IMR-90 (cell line): Measurements from ENCODE around the gene TNIP2. TPM values are rescaled to one million over a fixed set of nuclear protein-coding genes. Genes with fewer than 3 reads are reported as not detected.

Experiments used
- ATAC-seq: fragments of 200-7000 bp; cut with Tn5 transposase; 2 replicates; pipeline ENCODE4 v1.9.1; 2020; ENCODE audit warnings: low read depth, mild to moderate bottlenecking, moderate library complexity
- BruUV-seq: library from RNA; stranded (reverse); fragments of 400-500 nt; replicated peaks from 2 replicates; lab custom pipeline; 2021; lab: Mats Ljungman, UMichigan
- CTCF ChIA-PET: fragments of 300-600 bp; formaldehyde crosslinking; extraction: SDS; loops from one replicate; lab custom pipeline; 2021; ENCODE audit warnings: antibody characterized with exemption; lab: Yijun Ruan, JAX
- POLR2A ChIA-PET: fragments of 300-600 bp; sonication (Branson Sonifier 250); formaldehyde crosslinking; loops from one replicate; lab custom pipeline; 2022; ENCODE audit warnings: antibody characterized with exemption; ENCODE audit not compliant: unreplicated experiment; lab: Charles Lee
- DNase-seq: peaks from one replicate; pipeline ENCODE4 v3.0.0; 2013
- H2AFZ ChIP-seq: replicated peaks from 2 replicates; pipeline ENCODE3; 2013; ENCODE audit warnings: low read length, mild to moderate bottlenecking; ENCODE audit not compliant: poor library complexity
- H2AK5ac ChIP-seq: 2 replicates; pipeline ENCODE4 v1.6.1; 2013; ENCODE audit warnings: low read depth, low read length, inconsistent platforms
- H2AK9ac ChIP-seq: replicated peaks from 2 replicates; pipeline ENCODE3; 2013; ENCODE audit warnings: mild to moderate bottlenecking, low read depth, low read length, moderate library complexity; ENCODE audit not compliant: poor library complexity
- H2BK120ac ChIP-seq: 2 replicates; pipeline ENCODE4 v1.6.1; 2013; ENCODE audit warnings: low read depth, low read length, inconsistent platforms
- H2BK15ac ChIP-seq: 3 replicates; pipeline ENCODE4 v1.6.1; 2013; ENCODE audit warnings: low read depth, low read length, inconsistent platforms
- H2BK20ac ChIP-seq: 2 replicates; pipeline ENCODE4 v1.6.1; 2013; ENCODE audit warnings: low read depth, mild to moderate bottlenecking, inconsistent platforms, low read length, moderate library complexity
- H2BK5ac ChIP-seq: 2 replicates; pipeline ENCODE4 v1.6.1; 2013; ENCODE audit warnings: mild to moderate bottlenecking, low read depth, low read length, inconsistent platforms; ENCODE audit not compliant: poor library complexity, severe bottlenecking
- H3K14ac ChIP-seq: replicated peaks from 2 replicates; pipeline ENCODE4 v1.6.1; 2013; ENCODE audit warnings: low read depth, low read length, inconsistent platforms
- H3K18ac ChIP-seq: 2 replicates; pipeline ENCODE4 v1.6.1; 2013; ENCODE audit warnings: low read depth, low read length, control low read depth
- H3K23ac ChIP-seq: 2 replicates; pipeline ENCODE4 v1.6.1; 2013; ENCODE audit warnings: low read depth, low read length, inconsistent platforms
- H3K27ac ChIP-seq: 2 replicates; pipeline ENCODE4 v1.5.1; 2013; ENCODE audit warnings: mild to moderate bottlenecking, control low read depth, low read length; ENCODE audit not compliant: insufficient read depth
- H3K27me3 ChIP-seq: 2 replicates; pipeline ENCODE4 v1.6.1; 2013; ENCODE audit warnings: low read length; ENCODE audit not compliant: control insufficient read depth, insufficient read depth
- H3K36me3 ChIP-seq: 2 replicates; pipeline ENCODE4 v1.6.1; 2013; ENCODE audit warnings: low read length, mixed read lengths; ENCODE audit not compliant: control insufficient read depth, insufficient read depth
- H3K4ac ChIP-seq: 2 replicates; pipeline ENCODE4 v1.6.1; 2013; ENCODE audit warnings: low read depth, low read length, inconsistent platforms
- H3K4me1 ChIP-seq: 2 replicates; pipeline ENCODE4 v1.6.1; 2013; ENCODE audit warnings: low read length, mixed read lengths; ENCODE audit not compliant: control insufficient read depth, insufficient read depth
- H3K4me2 ChIP-seq: 2 replicates; pipeline ENCODE4 v1.6.1; 2013; ENCODE audit warnings: low read depth, mild to moderate bottlenecking, control low read depth, low read length, moderate library complexity
- H3K4me3 ChIP-seq: 2 replicates; pipeline ENCODE4 v1.5.1; 2013; ENCODE audit warnings: low read depth, mild to moderate bottlenecking, control low read depth, low read length, moderate library complexity; ENCODE audit not compliant: insufficient read depth
- H3K56ac ChIP-seq: 2 replicates; pipeline ENCODE4 v1.6.1; 2013; ENCODE audit warnings: low read length, inconsistent platforms; ENCODE audit not compliant: insufficient read depth; ENCODE audit errors: extremely low read depth
- H3K79me1 ChIP-seq, 2 experiments: 2 replicates each; pipeline ENCODE4 v1.6.1; 2013; ENCODE audit warnings: low read length in 2 of 2, inconsistent platforms in 1 of 2, low read depth in 1 of 2
- H3K9ac ChIP-seq: 2 replicates; pipeline ENCODE4 v1.6.1; 2013; ENCODE audit warnings: low read depth, low read length, control low read depth
- H3K9me1 ChIP-seq: 2 replicates; pipeline ENCODE4 v1.6.1; 2013; ENCODE audit warnings: low read length, inconsistent platforms; ENCODE audit not compliant: insufficient read depth
- H3K9me3 ChIP-seq: 2 replicates; pipeline ENCODE4 v1.6.1; 2013; ENCODE audit warnings: low read length; ENCODE audit not compliant: control insufficient read depth, insufficient read depth
- H4K20me1 ChIP-seq: 2 replicates; pipeline ENCODE4 v1.6.1; 2013; ENCODE audit warnings: low read length, inconsistent platforms; ENCODE audit not compliant: insufficient read depth
- H4K5ac ChIP-seq: 2 replicates; pipeline ENCODE4 v1.6.1; 2013; ENCODE audit warnings: mild to moderate bottlenecking, low read depth, low read length, control low read depth
- H4K8ac ChIP-seq, 2 experiments: 2 replicates each; pipeline ENCODE4 v1.6.1; 2013; ENCODE audit warnings: low read depth in 2 of 2, low read length in 2 of 2, control low read depth in 1 of 2, inconsistent platforms in 1 of 2
- H4K91ac ChIP-seq: 2 replicates; pipeline ENCODE4 v1.6.1; 2013; ENCODE audit warnings: low read depth, low read length, inconsistent platforms; ENCODE audit not compliant: insufficient read depth
- BHLHE40 ChIP-seq: fragments of 150-350 bp; IDR thresholded peaks from 2 replicates; pipeline ENCODE4 v1.6.1; 2016; ENCODE audit warnings: mild to moderate bottlenecking, low read depth, low read length
- MAZ ChIP-seq: IDR thresholded peaks from 2 replicates; pipeline ENCODE4 v1.6.1; 2012; ENCODE audit warnings: low read depth, mild to moderate bottlenecking, low read length, improper control_type of control experiment, moderate library complexity, borderline replicate concordance
- MXI1 ChIP-seq: IDR thresholded peaks from 2 replicates; pipeline ENCODE4 v1.6.1; 2012; ENCODE audit warnings: low read depth, mild to moderate bottlenecking, low read length, moderate library complexity, borderline replicate concordance
- RCOR1 ChIP-seq: IDR thresholded peaks from 2 replicates; pipeline ENCODE4 v1.6.1; 2012; ENCODE audit warnings: mild to moderate bottlenecking, low read length, improper control_type of control experiment; ENCODE audit not compliant: insufficient replicate concordance
- WGBS, 2 experiments: methylation state at CpG; one replicate each; pipeline versions ENCODE4 v1.1.5 to v1.1.7; 2013; ENCODE audit warnings: missing lambda C conversion rate in 2 of 2; ENCODE audit not compliant: insufficient read length in 1 of 2; ENCODE audit errors: extremely low coverage in 2 of 2; 5-methylcytosine and 5-hydroxymethylcytosine counted together
- dilution Hi-C: fragments of 300-500 bp; cut with HindIII; formaldehyde crosslinking; loops from one replicate; pipeline ENCODE4 v1.14.3; 2018; ENCODE audit warnings: low sequenced_read_pairs; ENCODE audit not compliant: unreplicated experiment
- in situ Hi-C: fragments of 300-500 bp; cut with MboI; formaldehyde crosslinking; loops from 3 replicates; pipeline ENCODE4 v1.14.3; 2019; ENCODE audit warnings: low sequenced_read_pairs, inconsistent platforms, mixed read lengths
- intact Hi-C: fragments of 100-400 bp; cut with micrococcal nuclease; formaldehyde crosslinking; loops from 2 replicates; pipeline ENCODE4 v1.10.0; 2022
- polyA plus RNA-seq, 3 experiments: library from polyadenylated mRNA; depleted of rRNA; stranded (reverse); fragments of >200 nt; gene quantifications; 2 replicates each; pipeline ENCODE4 v1.2.3, GENCODE V29; 2012; ENCODE audit warnings: low replicate concordance in 1 of 3
- total RNA-seq: library from RNA; depleted of rRNA; stranded (reverse); fragments of >200 nt; gene quantifications from 2 replicates; pipeline ENCODE4 v1.2.3, GENCODE V29; 2012
- TF ChIP-seq, protein P1 (sequence below): fragments of 150-350 bp; IDR thresholded peaks from 2 replicates; pipeline ENCODE4 v1.6.1; 2017; ENCODE audit warnings: mild to moderate bottlenecking, antibody characterized with exemption, low read length, low read depth
- TF ChIP-seq, protein P2 (sequence below): fragments of 150-350 bp; IDR thresholded peaks from 2 replicates; pipeline ENCODE4 v1.6.1; 2016; ENCODE audit warnings: low read depth, mild to moderate bottlenecking, low read length, moderate library complexity, borderline replicate concordance
- TF ChIP-seq, protein P3 (sequence below): conservative IDR thresholded peaks from 2 replicates; pipeline ENCODE4 v1.5.1; 2012; ENCODE audit warnings: mild to moderate bottlenecking, low read depth, low read length, improper control_type of control experiment

Gene TNIP2
- total and polyA plus RNA-seq, 2 of the 4 experiments (the other 2 are of a cell fraction), result 33.3 to 38.5 TPM

- Histone ChIP-seq H4K91ac (no peak overlapping the region), H3K79me1 (no peaks in the 10 kb centered on the region), H3K4me1 (no peaks in the 10 kb centered on the region), H4K8ac (no peak overlapping the region), H3K36me3 (no peaks in the 10 kb centered on the region), H3K18ac (no peak overlapping the region), H3K4ac (no peak overlapping the region), H3K27me3 (peaks cover 4% of the 10 kb centered on the region), H3K9me1 (no peaks in the 10 kb centered on the region), H2AK9ac (no peak overlapping the region), H2BK15ac (no peak overlapping the region), H2AFZ (no peak overlapping the region), H3K4me2 (no peak overlapping the region), H2AK5ac (no peak overlapping the region), H3K27ac (no peak overlapping the region), H3K56ac (no peak overlapping the region), H3K14ac (no peak overlapping the region), H4K5ac (no peak overlapping the region), H4K20me1 (no peaks in the 10 kb centered on the region), H3K9ac (no peak overlapping the region), H2BK5ac (no peak overlapping the region), H3K23ac (no peak overlapping the region), H2BK120ac (no peak overlapping the region), H3K9me3 (peaks cover 11% of the 10 kb centered on the region), H3K4me3 (no peak overlapping the region), H2BK20ac (no peak overlapping the region)
- ChIA-PET CTCF (no interaction called here), POLR2A (no interaction called here)
- dilution Hi-C loops, result no loop called here
- TF ChIP-seq, protein P1, sequence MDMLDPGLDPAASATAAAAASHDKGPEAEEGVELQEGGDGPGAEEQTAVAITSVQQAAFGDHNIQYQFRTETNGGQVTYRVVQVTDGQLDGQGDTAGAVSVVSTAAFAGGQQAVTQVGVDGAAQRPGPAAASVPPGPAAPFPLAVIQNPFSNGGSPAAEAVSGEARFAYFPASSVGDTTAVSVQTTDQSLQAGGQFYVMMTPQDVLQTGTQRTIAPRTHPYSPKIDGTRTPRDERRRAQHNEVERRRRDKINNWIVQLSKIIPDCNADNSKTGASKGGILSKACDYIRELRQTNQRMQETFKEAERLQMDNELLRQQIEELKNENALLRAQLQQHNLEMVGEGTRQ, result no peak
- no peak for TF ChIP-seq BHLHE40
- TF ChIP-seq MAZ, result no peak
- TF ChIP-seq, protein P2, sequence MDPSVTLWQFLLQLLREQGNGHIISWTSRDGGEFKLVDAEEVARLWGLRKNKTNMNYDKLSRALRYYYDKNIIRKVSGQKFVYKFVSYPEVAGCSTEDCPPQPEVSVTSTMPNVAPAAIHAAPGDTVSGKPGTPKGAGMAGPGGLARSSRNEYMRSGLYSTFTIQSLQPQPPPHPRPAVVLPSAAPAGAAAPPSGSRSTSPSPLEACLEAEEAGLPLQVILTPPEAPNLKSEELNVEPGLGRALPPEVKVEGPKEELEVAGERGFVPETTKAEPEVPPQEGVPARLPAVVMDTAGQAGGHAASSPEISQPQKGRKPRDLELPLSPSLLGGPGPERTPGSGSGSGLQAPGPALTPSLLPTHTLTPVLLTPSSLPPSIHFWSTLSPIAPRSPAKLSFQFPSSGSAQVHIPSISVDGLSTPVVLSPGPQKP, result no peak
- TF ChIP-seq, protein P3, sequence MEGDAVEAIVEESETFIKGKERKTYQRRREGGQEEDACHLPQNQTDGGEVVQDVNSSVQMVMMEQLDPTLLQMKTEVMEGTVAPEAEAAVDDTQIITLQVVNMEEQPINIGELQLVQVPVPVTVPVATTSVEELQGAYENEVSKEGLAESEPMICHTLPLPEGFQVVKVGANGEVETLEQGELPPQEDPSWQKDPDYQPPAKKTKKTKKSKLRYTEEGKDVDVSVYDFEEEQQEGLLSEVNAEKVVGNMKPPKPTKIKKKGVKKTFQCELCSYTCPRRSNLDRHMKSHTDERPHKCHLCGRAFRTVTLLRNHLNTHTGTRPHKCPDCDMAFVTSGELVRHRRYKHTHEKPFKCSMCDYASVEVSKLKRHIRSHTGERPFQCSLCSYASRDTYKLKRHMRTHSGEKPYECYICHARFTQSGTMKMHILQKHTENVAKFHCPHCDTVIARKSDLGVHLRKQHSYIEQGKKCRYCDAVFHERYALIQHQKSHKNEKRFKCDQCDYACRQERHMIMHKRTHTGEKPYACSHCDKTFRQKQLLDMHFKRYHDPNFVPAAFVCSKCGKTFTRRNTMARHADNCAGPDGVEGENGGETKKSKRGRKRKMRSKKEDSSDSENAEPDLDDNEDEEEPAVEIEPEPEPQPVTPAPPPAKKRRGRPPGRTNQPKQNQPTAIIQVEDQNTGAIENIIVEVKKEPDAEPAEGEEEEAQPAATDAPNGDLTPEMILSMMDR, result no peak
- TF ChIP-seq MXI1, result no peak
- TF ChIP-seq RCOR1, result no peak
- BruUV-seq, result no TSS peak
- ATAC-seq, result no peak
- in situ Hi-C loops, result no loop called here
- 80% methylated on average over 1 of the region's 10 CpGs; no CpG with 5 or more reads in 1 of the 2 experiments for WGBS, 2 experiments
- intact Hi-C loops, result no loop called here
- no peak for DNase-seq
These were observed 25.8 kb upstream of the TNIP2 start for GRCh38 chr4:2781911-2782310.
